H9 (cell line): ENCODE results near the gene CHN1. TPM values are rescaled to one million over a fixed set of nuclear protein-coding genes. Genes with fewer than 3 reads are reported as not detected.

Experiments
- DNase-seq: peaks from one replicate; pipeline ENCODE4 v3.0.0-alpha.2; 2017
- H2AFZ ChIP-seq: one replicate; pipeline ENCODE4 v1.6.1; 2013; ENCODE audit warnings: mild to moderate bottlenecking, low read length, control low read depth, moderate library complexity
- H2AK5ac ChIP-seq: 2 replicates; pipeline ENCODE4 v1.6.1; 2013; ENCODE audit warnings: low read length, control low read depth, mixed read lengths; ENCODE audit not compliant: insufficient read length
- H2BK120ac ChIP-seq: one replicate; pipeline ENCODE4 v1.6.1; 2013; ENCODE audit warnings: low read depth, mild to moderate bottlenecking, low read length, control low read depth, inconsistent platforms; ENCODE audit not compliant: poor library complexity, severe bottlenecking
- H2BK12ac ChIP-seq: 2 replicates; pipeline ENCODE4 v1.6.1; 2013; ENCODE audit warnings: low read length, control low read depth, mixed read lengths, low read depth; ENCODE audit not compliant: insufficient read length
- H2BK15ac ChIP-seq: 2 replicates; pipeline ENCODE4 v1.6.1; 2013; ENCODE audit warnings: low read depth, low read length, control low read depth
- H2BK20ac ChIP-seq: one replicate; pipeline ENCODE4 v1.6.1; 2013; ENCODE audit warnings: low read depth, mild to moderate bottlenecking, low read length, control low read depth, inconsistent platforms; ENCODE audit not compliant: poor library complexity, severe bottlenecking
- H2BK5ac ChIP-seq: 2 replicates; pipeline ENCODE4 v1.6.1; 2013; ENCODE audit warnings: low read length, control low read depth, mixed read lengths; ENCODE audit not compliant: insufficient read length
- H3K14ac ChIP-seq: 2 replicates; pipeline ENCODE4 v1.6.1; 2013; ENCODE audit warnings: low read length, control low read depth; ENCODE audit not compliant: insufficient read depth
- H3K18ac ChIP-seq: 2 replicates; pipeline ENCODE4 v1.6.1; 2013; ENCODE audit warnings: low read depth, mild to moderate bottlenecking, mixed read lengths, low read length, control low read depth; ENCODE audit not compliant: insufficient read length
- H3K23ac ChIP-seq: 2 replicates; pipeline ENCODE4 v1.6.1; 2013; ENCODE audit warnings: low read length, control low read depth, mixed read lengths, low read depth; ENCODE audit not compliant: insufficient read length
- H3K23me2 ChIP-seq: 2 replicates; pipeline ENCODE4 v1.6.1; 2013; ENCODE audit warnings: low read depth, mild to moderate bottlenecking, mixed read lengths, low read length, control low read depth; ENCODE audit not compliant: insufficient read length, poor library complexity, severe bottlenecking
- H3K27ac ChIP-seq: 2 replicates; pipeline ENCODE4 v1.5.1; 2013; ENCODE audit warnings: low read length, control low read depth, mixed read lengths, low read depth; ENCODE audit not compliant: insufficient read length
- H3K27me3 ChIP-seq: 2 replicates; pipeline ENCODE4 v1.6.1; 2013; ENCODE audit warnings: low read length, control low read depth, inconsistent platforms; ENCODE audit not compliant: insufficient read depth
- H3K4ac ChIP-seq: 2 replicates; pipeline ENCODE4 v1.6.1; 2013; ENCODE audit warnings: low read depth, mild to moderate bottlenecking, control low read depth, inconsistent platforms, low read length, moderate library complexity
- H3K4me1 ChIP-seq: 2 replicates; pipeline ENCODE4 v1.6.1; 2013; ENCODE audit warnings: low read length, control low read depth, inconsistent platforms; ENCODE audit not compliant: insufficient read depth
- H3K4me2 ChIP-seq: 2 replicates; pipeline ENCODE4 v1.6.1; 2013; ENCODE audit warnings: low read length, control low read depth, mixed read lengths; ENCODE audit not compliant: insufficient read length, insufficient read depth
- H3K56ac ChIP-seq: 2 replicates; pipeline ENCODE4 v1.6.1; 2013; ENCODE audit warnings: low read depth, mild to moderate bottlenecking, mixed read lengths, low read length, control low read depth; ENCODE audit not compliant: insufficient read length
- H3K79me1 ChIP-seq: 2 replicates; pipeline ENCODE4 v1.6.1; 2013; ENCODE audit warnings: low read depth, mild to moderate bottlenecking, moderate library complexity, low read length, control low read depth, inconsistent platforms; ENCODE audit not compliant: insufficient read depth, poor library complexity, severe bottlenecking
- H3K79me2 ChIP-seq: 2 replicates; pipeline ENCODE4 v1.6.1; 2013; ENCODE audit warnings: low read length, control low read depth, inconsistent platforms; ENCODE audit not compliant: insufficient read depth
- H3K9ac ChIP-seq: 2 replicates; pipeline ENCODE4 v1.6.1; 2013; ENCODE audit warnings: low read length, control low read depth, mixed read lengths; ENCODE audit not compliant: insufficient read length; ENCODE audit errors: extremely low read depth
- H3K9me3 ChIP-seq: one replicate; pipeline ENCODE4 v1.6.1; 2013; ENCODE audit warnings: low read depth, low read length, inconsistent platforms; ENCODE audit not compliant: control insufficient read depth
- H3T11ph ChIP-seq: one replicate; pipeline ENCODE4 v1.6.1; 2013; ENCODE audit warnings: mild to moderate bottlenecking, low read length, control low read depth, inconsistent platforms
- H4K20me1 ChIP-seq: one replicate; pipeline ENCODE4 v1.6.1; 2013; ENCODE audit not compliant: control insufficient read depth, insufficient read length, insufficient read depth
- H4K5ac ChIP-seq: 2 replicates; pipeline ENCODE4 v1.6.1; 2013; ENCODE audit warnings: low read depth, mild to moderate bottlenecking, mixed read lengths, low read length, control low read depth; ENCODE audit not compliant: insufficient read length
- H4K8ac ChIP-seq: replicated peaks from 2 replicates; pipeline ENCODE4 v1.6.1; 2013; ENCODE audit warnings: low read length, control low read depth, mixed read lengths, low read depth; ENCODE audit not compliant: insufficient read length
- H4K91ac ChIP-seq: 2 replicates; pipeline ENCODE4 v1.6.1; 2013; ENCODE audit warnings: low read depth, mild to moderate bottlenecking, moderate library complexity, mixed read lengths, low read length, control low read depth; ENCODE audit not compliant: insufficient read length
- H3K27ac Mint-ChIP-seq, 3 experiments: 2 replicates in 2 of 3; 3 replicates in 1 of 3; pipeline ENCODE4 v1.8.0; 2020 to 2021; ENCODE audit warnings: mixed read lengths in 3 of 3, mild to moderate bottlenecking in 1 of 3, moderate library complexity in 1 of 3
- H3K27me3 Mint-ChIP-seq: 2 replicates; pipeline ENCODE4 v1.8.0; 2021; ENCODE audit warnings: low read depth, mild to moderate bottlenecking, moderate library complexity, mixed read lengths
- H3K36me3 Mint-ChIP-seq, 3 experiments: 2 replicates in 2 of 3; 3 replicates in 1 of 3; pipeline ENCODE4 v1.8.0; 2020 to 2021; ENCODE audit warnings: low read depth in 3 of 3, mixed read lengths in 3 of 3; ENCODE audit not compliant: insufficient read depth in 1 of 3
- H3K4me1 Mint-ChIP-seq, 2 experiments: 2 replicates each; pipeline ENCODE4 v1.8.0; 2020; ENCODE audit warnings: mixed read lengths in 2 of 2
- H3K4me3 Mint-ChIP-seq, 2 experiments: 2 replicates in 1 of 2; 3 replicates in 1 of 2; pipeline ENCODE4 v1.8.0; 2020 to 2021; ENCODE audit warnings: mild to moderate bottlenecking in 2 of 2, mixed read lengths in 2 of 2, moderate library complexity in 1 of 2
- H3K9me3 Mint-ChIP-seq, 2 experiments: 2 replicates in 1 of 2; 3 replicates in 1 of 2; pipeline ENCODE4 v1.8.0; 2020; ENCODE audit warnings: mild to moderate bottlenecking in 2 of 2, mixed read lengths in 2 of 2, moderate library complexity in 1 of 2
- WGBS: extraction: QIAGEN DNeasy Blood & Tissue Kit; methylation state at CpG from one replicate; pipeline ENCODE4 v1.1.7; 2013; ENCODE audit warnings: missing lambda C conversion rate, low lambda C conversion rate, mixed read lengths; ENCODE audit not compliant: insufficient read length; ENCODE audit errors: extremely low coverage; 5-methylcytosine and 5-hydroxymethylcytosine counted together
- total RNA-seq: library from RNA; stranded (reverse); gene quantifications from 2 replicates; pipeline ENCODE4 v1.2.1, GENCODE V29; 2021
- TF ChIP-seq, protein P1 (sequence below): fragments of 200-600 bp; sonication (generic); conservative IDR thresholded peaks from 3 replicates; pipeline ENCODE4 v1.8.0; 2021; ENCODE audit warnings: antibody characterized with exemption, mild to moderate bottlenecking

CHN1 gene
- total RNA-seq, 1 experiment from 2014 or later, result 33.9 TPM

DNA sequence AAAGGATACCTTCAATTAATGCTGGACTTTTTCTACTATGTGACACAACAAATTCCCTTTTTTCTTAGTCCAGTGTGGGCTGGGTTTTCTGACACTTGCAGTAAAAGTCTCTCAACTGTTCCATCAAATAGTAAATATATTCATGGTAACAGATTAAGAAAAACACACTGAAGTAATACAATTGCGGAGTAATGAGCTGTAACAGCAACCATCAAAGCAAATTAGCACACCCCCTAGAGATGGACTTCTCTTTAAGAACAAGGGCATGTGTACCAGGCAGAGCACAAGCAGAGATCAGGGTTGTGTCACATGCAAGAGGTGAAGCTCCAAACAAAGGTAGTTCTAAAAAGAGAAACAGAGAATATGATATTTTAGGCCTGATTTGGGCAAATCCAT is 168.2 kb downstream of the CHN1 start:
- DNase-seq, result no peak
- Histone ChIP-seq H3K27ac (no peak overlapping the region), H3K9me3 (no peaks in the 10 kb centered on the region), H2BK5ac (no peak overlapping the region), H4K5ac (no peak overlapping the region), H3T11ph (no peak overlapping the region), H3K4ac (no peak overlapping the region), H3K4me1 (peaks cover 1% of the 10 kb centered on the region; the same call in 1 of the 2 replicates), H4K20me1 (no peaks in the 10 kb centered on the region), H3K4me2 (no peak overlapping the region), H3K79me1 (no peaks in the 10 kb centered on the region), H2BK120ac (no peak overlapping the region), H3K14ac (no peak overlapping the region), H2AFZ (no peak overlapping the region), H3K56ac (no peak overlapping the region), H3K18ac (no peak overlapping the region), H3K23ac (no peak overlapping the region), H3K79me2 (no peaks in the 10 kb centered on the region), H2BK15ac (no peak overlapping the region), H2BK12ac (no peak overlapping the region), H4K91ac (no peak overlapping the region), H2AK5ac (no peak overlapping the region), H3K9ac (no peak overlapping the region), H2BK20ac (no peak overlapping the region), H3K23me2 (no peaks in the 10 kb centered on the region), H4K8ac (no peak overlapping the region), H3K27me3 (no peaks in the 10 kb centered on the region)
- peak overlapping the region in 1 of 3 experiments; percentile 92; a peak in 2 of 7 replicates for H3K27ac Mint-ChIP-seq
- H3K4me1 Mint-ChIP-seq, result peaks cover 34 to 48% of the 10 kb centered on the region in 2 experiments
- no peaks in the 10 kb centered on the region for H3K9me3 Mint-ChIP-seq
- TF ChIP-seq, protein P1, sequence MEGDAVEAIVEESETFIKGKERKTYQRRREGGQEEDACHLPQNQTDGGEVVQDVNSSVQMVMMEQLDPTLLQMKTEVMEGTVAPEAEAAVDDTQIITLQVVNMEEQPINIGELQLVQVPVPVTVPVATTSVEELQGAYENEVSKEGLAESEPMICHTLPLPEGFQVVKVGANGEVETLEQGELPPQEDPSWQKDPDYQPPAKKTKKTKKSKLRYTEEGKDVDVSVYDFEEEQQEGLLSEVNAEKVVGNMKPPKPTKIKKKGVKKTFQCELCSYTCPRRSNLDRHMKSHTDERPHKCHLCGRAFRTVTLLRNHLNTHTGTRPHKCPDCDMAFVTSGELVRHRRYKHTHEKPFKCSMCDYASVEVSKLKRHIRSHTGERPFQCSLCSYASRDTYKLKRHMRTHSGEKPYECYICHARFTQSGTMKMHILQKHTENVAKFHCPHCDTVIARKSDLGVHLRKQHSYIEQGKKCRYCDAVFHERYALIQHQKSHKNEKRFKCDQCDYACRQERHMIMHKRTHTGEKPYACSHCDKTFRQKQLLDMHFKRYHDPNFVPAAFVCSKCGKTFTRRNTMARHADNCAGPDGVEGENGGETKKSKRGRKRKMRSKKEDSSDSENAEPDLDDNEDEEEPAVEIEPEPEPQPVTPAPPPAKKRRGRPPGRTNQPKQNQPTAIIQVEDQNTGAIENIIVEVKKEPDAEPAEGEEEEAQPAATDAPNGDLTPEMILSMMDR, result no peak
- H3K27me3 Mint-ChIP-seq, result no peaks in the 10 kb centered on the region
- no CpG with 5 or more reads among the region's 1 CpG for WGBS
- H3K36me3 Mint-ChIP-seq, result peaks cover 0 to 12% (median 7%) of the 10 kb centered on the region in 3 experiments; a peak in 4 of 7 replicates
- no peak overlapping the region for H3K4me3 Mint-ChIP-seq
